HepG2 (cell line): ENCODE results near the gene PROS1. TPM values are rescaled to one million over a fixed set of nuclear protein-coding genes. Genes with fewer than 3 reads are reported as not detected.

Experiments used
- GZF1 ChIP-seq: sonication (generic); formaldehyde crosslinking; IDR thresholded peaks from 2 replicates; pipeline ENCODE4 v1.5.1; 2020; ENCODE audit warnings: mild to moderate bottlenecking, missing genetic modification reagents
- HDAC6 ChIP-seq: fragments of 200-600 bp; sonication (generic); IDR thresholded peaks from 2 replicates; pipeline ENCODE4 v1.7.0; 2017; ENCODE audit warnings: mild to moderate bottlenecking, antibody characterized with exemption, low read length, low read depth
- HNRNPK ChIP-seq: fragments of 200-400 bp; formaldehyde crosslinking; IDR thresholded peaks from 2 replicates; pipeline ENCODE4 v1.6.1; 2018; ENCODE audit warnings: low read length, low read depth, moderate library complexity, mild to moderate bottlenecking; ENCODE audit not compliant: poor library complexity, severe bottlenecking
- SRF ChIP-seq: IDR thresholded peaks from 2 replicates; pipeline ENCODE4 v1.6.1; 2011; ENCODE audit warnings: mild to moderate bottlenecking, low read depth, low read length, moderate library complexity
- STAG1 ChIP-seq: sonication (generic); formaldehyde crosslinking; IDR thresholded peaks from 2 replicates; pipeline ENCODE4 v1.4.0; 2020; ENCODE audit warnings: missing genetic modification reagents
- SYNCRIP ChIP-seq: fragments of 200-400 bp; formaldehyde crosslinking; IDR thresholded peaks from 2 replicates; pipeline ENCODE4 v1.6.1; 2018; ENCODE audit warnings: mild to moderate bottlenecking, low read depth, low read length; ENCODE audit not compliant: insufficient read depth
- ZNF142 ChIP-seq: sonication (generic); formaldehyde crosslinking; IDR thresholded peaks from 2 replicates; pipeline ENCODE4 v1.4.0; 2020; ENCODE audit warnings: missing genetic modification reagents
- ZNF274 ChIP-seq: sonication (generic); formaldehyde crosslinking; IDR thresholded peaks from 2 replicates; pipeline ENCODE4 v1.5.1; 2020; ENCODE audit warnings: mild to moderate bottlenecking, missing genetic modification reagents
- ZNF292 ChIP-seq: sonication (generic); formaldehyde crosslinking; IDR thresholded peaks from 2 replicates; pipeline ENCODE4 v1.8.1; 2022; ENCODE audit warnings: mild to moderate bottlenecking, low read depth, missing genetic modification reagents, borderline replicate concordance
- ZNF383 ChIP-seq: sonication (generic); formaldehyde crosslinking; IDR thresholded peaks from 2 replicates; pipeline ENCODE4 v1.4.0; 2020; ENCODE audit warnings: missing genetic modification reagents, mild to moderate bottlenecking, borderline replicate concordance
- polyA plus RNA-seq, 8 experiments: library from polyadenylated mRNA; depleted of rRNA in 3 of 8; stranded (reverse) in 7 of 8; unstranded in 1 of 8; fragments of >200 nt; fragmentation: Illumina TruSeq in 4 of 8; extraction: Trizol in 4 of 8; gene quantifications; 2 replicates each; pipeline versions ENCODE4 v1.2.1 to v1.2.3, GENCODE V29; 2011 to 2016; ENCODE audit warnings: low read depth in 4 of 8, missing spikeins in 1 of 8, mixed read lengths in 1 of 8; ENCODE audit not compliant: insufficient read depth in 1 of 8
- total RNA-seq, 5 experiments: library from RNA; depleted of rRNA; stranded (reverse); fragments of >200 nt; fragmentation: Illumina TruSeq; extraction: Trizol; gene quantifications; 2 replicates each; pipeline ENCODE4 v1.2.3, GENCODE V29; 2016; ENCODE audit warnings: low read depth in 1 of 5
- TF ChIP-seq, protein P1 (sequence below): sonication (generic); formaldehyde crosslinking; IDR thresholded peaks from 2 replicates; pipeline ENCODE4 v1.5.0; 2020; ENCODE audit warnings: mild to moderate bottlenecking, missing genetic modification reagents, borderline replicate concordance
- TF ChIP-seq, protein P2 (sequence below): sonication (generic); formaldehyde crosslinking; IDR thresholded peaks from 2 replicates; pipeline ENCODE4 v1.8.1; 2023; ENCODE audit warnings: mild to moderate bottlenecking, moderate library complexity, missing genetic modification reagents

The PROS1 gene
- total and polyA plus RNA-seq, 2 of the 13 experiments (the other 11 are each of a cell fraction or from before 2014, with no cell fraction given), result 63.8 to 76.8 TPM

GRCh38 chr3:93973131-93974126 is at the start of gene PROS1 (continued):
- no peak for TF ChIP-seq HDAC6
- TF ChIP-seq SYNCRIP, result no peak
- TF ChIP-seq, protein P1, sequence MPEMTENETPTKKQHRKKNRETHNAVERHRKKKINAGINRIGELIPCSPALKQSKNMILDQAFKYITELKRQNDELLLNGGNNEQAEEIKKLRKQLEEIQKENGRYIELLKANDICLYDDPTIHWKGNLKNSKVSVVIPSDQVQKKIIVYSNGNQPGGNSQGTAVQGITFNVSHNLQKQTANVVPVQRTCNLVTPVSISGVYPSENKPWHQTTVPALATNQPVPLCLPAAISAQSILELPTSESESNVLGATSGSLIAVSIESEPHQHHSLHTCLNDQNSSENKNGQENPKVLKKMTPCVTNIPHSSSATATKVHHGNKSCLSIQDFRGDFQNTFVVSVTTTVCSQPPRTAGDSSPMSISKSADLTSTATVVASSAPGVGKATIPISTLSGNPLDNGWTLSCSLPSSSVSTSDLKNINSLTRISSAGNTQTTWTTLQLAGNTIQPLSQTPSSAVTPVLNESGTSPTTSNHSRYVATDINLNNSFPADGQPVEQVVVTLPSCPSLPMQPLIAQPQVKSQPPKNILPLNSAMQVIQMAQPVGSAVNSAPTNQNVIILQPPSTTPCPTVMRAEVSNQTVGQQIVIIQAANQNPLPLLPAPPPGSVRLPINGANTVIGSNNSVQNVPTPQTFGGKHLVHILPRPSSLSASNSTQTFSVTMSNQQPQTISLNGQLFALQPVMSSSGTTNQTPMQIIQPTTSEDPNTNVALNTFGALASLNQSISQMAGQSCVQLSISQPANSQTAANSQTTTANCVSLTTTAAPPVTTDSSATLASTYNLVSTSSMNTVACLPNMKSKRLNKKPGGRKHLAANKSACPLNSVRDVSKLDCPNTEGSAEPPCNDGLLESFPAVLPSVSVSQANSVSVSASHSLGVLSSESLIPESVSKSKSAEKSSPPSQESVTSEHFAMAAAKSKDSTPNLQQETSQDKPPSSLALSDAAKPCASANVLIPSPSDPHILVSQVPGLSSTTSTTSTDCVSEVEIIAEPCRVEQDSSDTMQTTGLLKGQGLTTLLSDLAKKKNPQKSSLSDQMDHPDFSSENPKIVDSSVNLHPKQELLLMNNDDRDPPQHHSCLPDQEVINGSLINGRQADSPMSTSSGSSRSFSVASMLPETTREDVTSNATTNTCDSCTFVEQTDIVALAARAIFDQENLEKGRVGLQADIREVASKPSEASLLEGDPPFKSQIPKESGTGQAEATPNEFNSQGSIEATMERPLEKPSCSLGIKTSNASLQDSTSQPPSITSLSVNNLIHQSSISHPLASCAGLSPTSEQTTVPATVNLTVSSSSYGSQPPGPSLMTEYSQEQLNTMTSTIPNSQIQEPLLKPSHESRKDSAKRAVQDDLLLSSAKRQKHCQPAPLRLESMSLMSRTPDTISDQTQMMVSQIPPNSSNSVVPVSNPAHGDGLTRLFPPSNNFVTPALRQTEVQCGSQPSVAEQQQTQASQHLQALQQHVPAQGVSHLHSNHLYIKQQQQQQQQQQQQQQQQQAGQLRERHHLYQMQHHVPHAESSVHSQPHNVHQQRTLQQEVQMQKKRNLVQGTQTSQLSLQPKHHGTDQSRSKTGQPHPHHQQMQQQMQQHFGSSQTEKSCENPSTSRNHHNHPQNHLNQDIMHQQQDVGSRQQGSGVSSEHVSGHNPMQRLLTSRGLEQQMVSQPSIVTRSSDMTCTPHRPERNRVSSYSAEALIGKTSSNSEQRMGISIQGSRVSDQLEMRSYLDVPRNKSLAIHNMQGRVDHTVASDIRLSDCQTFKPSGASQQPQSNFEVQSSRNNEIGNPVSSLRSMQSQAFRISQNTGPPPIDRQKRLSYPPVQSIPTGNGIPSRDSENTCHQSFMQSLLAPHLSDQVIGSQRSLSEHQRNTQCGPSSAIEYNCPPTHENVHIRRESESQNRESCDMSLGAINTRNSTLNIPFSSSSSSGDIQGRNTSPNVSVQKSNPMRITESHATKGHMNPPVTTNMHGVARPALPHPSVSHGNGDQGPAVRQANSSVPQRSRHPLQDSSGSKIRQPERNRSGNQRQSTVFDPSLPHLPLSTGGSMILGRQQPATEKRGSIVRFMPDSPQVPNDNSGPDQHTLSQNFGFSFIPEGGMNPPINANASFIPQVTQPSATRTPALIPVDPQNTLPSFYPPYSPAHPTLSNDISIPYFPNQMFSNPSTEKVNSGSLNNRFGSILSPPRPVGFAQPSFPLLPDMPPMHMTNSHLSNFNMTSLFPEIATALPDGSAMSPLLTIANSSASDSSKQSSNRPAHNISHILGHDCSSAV (CRISPR knock-in tag), result no peak
- TF ChIP-seq ZNF274 (CRISPR knock-in tag), result peak; percentile 49; the same call in 1 of the 2 replicates
- TF ChIP-seq STAG1 (CRISPR knock-in tag), result peak; percentile 6; the same call in 1 of the 2 replicates
- TF ChIP-seq GZF1 (CRISPR knock-in tag), result peak; percentile 24; the same call in 1 of the 2 replicates
- no peak for TF ChIP-seq SRF
- TF ChIP-seq HNRNPK, result no peak
- 0 out of 2 replicates have a peak, but pooled peaks have one; percentile 48 for TF ChIP-seq ZNF292 (CRISPR knock-in tag)
- no peak; the same call in 1 of the 2 replicates for TF ChIP-seq ZNF142 (CRISPR knock-in tag)
- TF ChIP-seq, protein P2, sequence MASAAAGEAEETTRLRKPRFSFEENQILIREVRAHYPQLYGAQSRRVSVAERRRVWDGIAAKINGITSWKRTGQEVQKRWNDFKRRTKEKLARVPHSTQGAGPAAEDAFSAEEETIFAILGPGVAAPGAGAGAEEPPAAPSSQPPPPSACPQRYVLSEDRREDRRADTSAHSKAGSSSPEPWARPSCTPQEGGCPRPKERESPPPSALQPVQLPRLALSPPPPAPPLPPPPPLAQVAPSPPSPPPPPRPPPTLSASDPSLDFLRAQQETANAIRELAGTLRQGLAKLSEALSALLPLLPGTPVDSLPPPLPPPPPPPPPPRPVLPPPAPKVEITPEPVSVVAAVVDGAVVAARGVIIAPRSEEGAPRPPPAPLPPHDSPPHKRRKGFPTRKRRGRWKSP (CRISPR knock-in tag), result peak; percentile 96
- no peak for TF ChIP-seq ZNF383 (CRISPR knock-in tag)
